Activated CD4-positive, CD25-positive, alpha-beta regulatory T cell (primary cell): ENCODE data around the gene CYB5A.

Experiments
- DNase-seq, 4 experiments: peaks; one replicate each; lab custom pipeline; 2025; lab: John Stamatoyannopoulos, UW

The CYB5A gene

GRCh38 chr18:74244554-74244953 lies 47.2 kb downstream of the CYB5A start:
- DNase-seq = no peak

GRCh38 chr18:74243127-74243526 lies 48.6 kb downstream of the CYB5A start:
- no peak for DNase-seq

- DNase-seq = no peak
Observed at GRCh38 chr18:74242438-74243096, 49.2 kb downstream of the CYB5A start.

GRCh38 chr18:74241970-74242369 lies 49.8 kb downstream of the CYB5A start:
- DNase-seq = no peak

GRCh38 chr18:74241426-74241825 lies 50.3 kb downstream of the CYB5A start:
- DNase-seq = no peak

GRCh38 chr18:74239567-74239966 lies 52.2 kb downstream of the CYB5A start:
- no peak for DNase-seq

- DNase-seq = no peak
Observed at GRCh38 chr18:74234326-74235171, 57.2 kb downstream of the CYB5A start.

- no peak for DNase-seq
Observed at GRCh38 chr18:74233933-74234325, 57.8 kb downstream of the CYB5A start.

GRCh38 chr18:74230922-74231714 lies 60.6 kb downstream of the CYB5A start:
- no peak for DNase-seq

- no peak for DNase-seq
Observed at GRCh38 chr18:74229891-74230290, 61.9 kb downstream of the CYB5A start.

GRCh38 chr18:74229005-74229404 lies 62.8 kb downstream of the CYB5A start:
- no peak for DNase-seq

- no peak for DNase-seq
Observed at GRCh38 chr18:74228312-74228711, 63.5 kb downstream of the CYB5A start.

- DNase-seq = no peak
Observed at GRCh38 chr18:74226666-74227065, 65.1 kb downstream of the CYB5A start.

GRCh38 chr18:74226156-74226555 lies 65.6 kb downstream of the CYB5A start:
- no peak for DNase-seq

- DNase-seq = no peak
Observed at GRCh38 chr18:74225193-74225840, 66.4 kb downstream of the CYB5A start.

GRCh38 chr18:74222710-74223494 lies 68.9 kb downstream of the CYB5A start:
- DNase-seq = no peak

- DNase-seq = no peak
Observed at GRCh38 chr18:74221081-74221480, 70.7 kb downstream of the CYB5A start.

GRCh38 chr18:74219056-74219455 lies 72.7 kb downstream of the CYB5A start:
- DNase-seq = no peak

- DNase-seq = no peak
Observed at GRCh38 chr18:74217476-74218143, 74.2 kb downstream of the CYB5A start.

GRCh38 chr18:74216661-74217110 lies 75.1 kb downstream of the CYB5A start:
- no peak for DNase-seq

GRCh38 chr18:74215863-74216262 lies 75.9 kb downstream of the CYB5A start:
- DNase-seq = no peak
